WTC11 (cell line): ENCODE data around the gene MED13. TPM values are rescaled to one million over a fixed set of nuclear protein-coding genes. Genes with fewer than 3 reads are reported as not detected.

Experiments used
- ATAC-seq: fragments of 200-7000 bp; cut with Tn5 transposase; 2 replicates; pipeline ENCODE4 v1.10.0; 2021; ENCODE audit warnings: mild to moderate bottlenecking, moderate library complexity
- CTCF ChIA-PET: fragments of 300-600 bp; sonication (Branson Sonifier 250); formaldehyde crosslinking; loops from one replicate; lab custom pipeline; 2021; ENCODE audit warnings: antibody characterized with exemption; lab: Charles Lee
- POLR2A ChIA-PET: fragments of 350-600 bp; sonication (Branson Sonifier 250); formaldehyde crosslinking; loops from one replicate; lab custom pipeline; 2021; ENCODE audit warnings: antibody characterized with exemption; lab: Charles Lee
- DNase-seq: peaks from one replicate; pipeline ENCODE4 v3.0.0; 2021; ENCODE audit warnings: low spot score
- H3K27ac Mint-ChIP-seq: 2 replicates; pipeline ENCODE4 v1.8.0; 2021; ENCODE audit warnings: mixed read lengths
- H3K27me3 Mint-ChIP-seq: 2 replicates; pipeline ENCODE4 v1.8.0; 2021; ENCODE audit warnings: low read depth, mild to moderate bottlenecking, moderate library complexity, mixed read lengths
- H3K36me3 Mint-ChIP-seq: 2 replicates; pipeline ENCODE4 v1.8.0; 2021; ENCODE audit warnings: mixed read lengths
- H3K4me1 Mint-ChIP-seq: 2 replicates; pipeline ENCODE4 v1.8.0; 2022; ENCODE audit warnings: mixed read lengths
- H3K4me3 Mint-ChIP-seq: 2 replicates; pipeline ENCODE4 v1.8.0; 2021; ENCODE audit warnings: mild to moderate bottlenecking, moderate library complexity, mixed read lengths
- H3K9me3 Mint-ChIP-seq: 2 replicates; pipeline ENCODE4 v1.8.0; 2021; ENCODE audit warnings: mixed read lengths
- ATF3 ChIP-seq: sonication (generic); formaldehyde crosslinking; conservative IDR thresholded peaks from 2 replicates; pipeline ENCODE4 v1.8.1; 2022; ENCODE audit warnings: mild to moderate bottlenecking, missing genetic modification reagents
- CTCF ChIP-seq: fragments of 200-600 bp; IDR thresholded peaks from 2 replicates; pipeline ENCODE4 v1.8.0; 2022; ENCODE audit warnings: antibody characterized with exemption
- EMX1 ChIP-seq: fragments of 250-450 bp; sonication (Bioruptor Pico); IDR thresholded peaks from 2 replicates; pipeline ENCODE4 v1.8.0; 2021; ENCODE audit warnings: mild to moderate bottlenecking
- ETV6 ChIP-seq: sonication (generic); formaldehyde crosslinking; IDR thresholded peaks from 2 replicates; pipeline ENCODE4 v1.8.1; 2022; ENCODE audit warnings: mild to moderate bottlenecking, missing genetic modification reagents
- FOXK1 ChIP-seq: sonication (generic); formaldehyde crosslinking; IDR thresholded peaks from 2 replicates; pipeline ENCODE4 v1.8.0; 2022; ENCODE audit warnings: mild to moderate bottlenecking, moderate library complexity, missing genetic modification reagents
- MXD4 ChIP-seq: fragments of 250-450 bp; sonication (Bioruptor Pico); IDR thresholded peaks from 2 replicates; pipeline ENCODE4 v1.8.0; 2021; ENCODE audit warnings: mild to moderate bottlenecking, moderate library complexity, borderline replicate concordance
- NFATC4 ChIP-seq: fragments of 250-450 bp; sonication (Bioruptor Pico); IDR thresholded peaks from 2 replicates; pipeline ENCODE4 v1.9.0; 2021; ENCODE audit warnings: mild to moderate bottlenecking
- NFYB ChIP-seq: sonication (generic); formaldehyde crosslinking; conservative IDR thresholded peaks from 2 replicates; pipeline ENCODE4 v1.8.0; 2022; ENCODE audit warnings: low read depth, missing genetic modification reagents
- OVOL2 ChIP-seq: fragments of 250-450 bp; sonication (Bioruptor Pico); IDR thresholded peaks from 2 replicates; pipeline ENCODE4 v1.9.0; 2021; ENCODE audit warnings: mild to moderate bottlenecking, borderline replicate concordance
- PRRX2 ChIP-seq: fragments of 250-450 bp; sonication (Bioruptor Pico); IDR thresholded peaks from 2 replicates; pipeline ENCODE4 v1.8.0; 2021; ENCODE audit warnings: mild to moderate bottlenecking
- RELA ChIP-seq: sonication (generic); formaldehyde crosslinking; IDR thresholded peaks from 2 replicates; pipeline ENCODE4 v1.8.1; 2022; ENCODE audit warnings: missing genetic modification reagents, mild to moderate bottlenecking, borderline replicate concordance
- RORB ChIP-seq: fragments of 250-450 bp; sonication (Bioruptor Pico); IDR thresholded peaks from 2 replicates; pipeline ENCODE4 v1.9.0; 2021; ENCODE audit warnings: mild to moderate bottlenecking
- SOX15 ChIP-seq: fragments of 250-450 bp; sonication (Bioruptor Pico); IDR thresholded peaks from 2 replicates; pipeline ENCODE4 v1.9.0; 2021; ENCODE audit warnings: mild to moderate bottlenecking
- TCF7 ChIP-seq: sonication (generic); formaldehyde crosslinking; IDR thresholded peaks from 2 replicates; pipeline ENCODE4 v1.8.0; 2022; ENCODE audit warnings: mild to moderate bottlenecking, low read depth, missing genetic modification reagents, moderate library complexity
- TEAD4 ChIP-seq: sonication (generic); formaldehyde crosslinking; IDR thresholded peaks from 2 replicates; pipeline ENCODE4 v1.8.0; 2022; ENCODE audit warnings: mild to moderate bottlenecking, missing genetic modification reagents
- ZBTB21 ChIP-seq: sonication (generic); formaldehyde crosslinking; IDR thresholded peaks from 2 replicates; pipeline ENCODE4 v1.8.1; 2023; ENCODE audit warnings: mild to moderate bottlenecking, missing genetic modification reagents, borderline replicate concordance
- ZNF138 ChIP-seq: sonication (generic); formaldehyde crosslinking; conservative IDR thresholded peaks from 2 replicates; pipeline ENCODE4 v1.8.1; 2022; ENCODE audit warnings: mild to moderate bottlenecking, moderate library complexity, missing genetic modification reagents
- ZNF263 ChIP-seq: sonication (generic); formaldehyde crosslinking; IDR thresholded peaks from 2 replicates; pipeline ENCODE4 v1.8.1; 2022; ENCODE audit warnings: low read depth, mild to moderate bottlenecking, moderate library complexity, missing genetic modification reagents
- ZNF317 ChIP-seq: sonication (generic); formaldehyde crosslinking; IDR thresholded peaks from 2 replicates; pipeline ENCODE4 v1.8.1; 2023; ENCODE audit warnings: low read depth, mild to moderate bottlenecking, moderate library complexity, missing genetic modification reagents, borderline replicate concordance
- ZNF396 ChIP-seq: fragments of 250-450 bp; sonication (Bioruptor Pico); IDR thresholded peaks from 2 replicates; pipeline ENCODE4 v1.8.0; 2021; ENCODE audit warnings: mild to moderate bottlenecking, moderate library complexity, borderline replicate concordance
- ZNF416 ChIP-seq: fragments of 250-450 bp; sonication (Bioruptor Pico); IDR thresholded peaks from 2 replicates; pipeline ENCODE4 v1.9.0; 2021; ENCODE audit warnings: mild to moderate bottlenecking, inconsistent platforms
- ZNF423 ChIP-seq: fragments of 250-450 bp; sonication (Bioruptor Pico); IDR thresholded peaks from 2 replicates; pipeline ENCODE4 v2.1.2; 2022; ENCODE audit warnings: mild to moderate bottlenecking, moderate library complexity
- ZNF425 ChIP-seq: fragments of 250-450 bp; sonication (Bioruptor Pico); conservative IDR thresholded peaks from 2 replicates; pipeline ENCODE4 v1.9.0; 2021; ENCODE audit warnings: mild to moderate bottlenecking
- total RNA-seq: library from RNA; stranded (reverse); gene quantifications from 3 replicates; pipeline ENCODE4 v1.2.3, GENCODE V29; 2021
- TF ChIP-seq, protein P1 (sequence below): sonication (generic); formaldehyde crosslinking; IDR thresholded peaks from 2 replicates; pipeline ENCODE4 v1.8.0; 2022; ENCODE audit warnings: mild to moderate bottlenecking, missing genetic modification reagents
- TF ChIP-seq, protein P2 (sequence below): fragments of 250-450 bp; sonication (Bioruptor Pico); IDR thresholded peaks from 2 replicates; pipeline ENCODE4 v2.1.2; 2022; ENCODE audit warnings: mild to moderate bottlenecking, moderate library complexity

The MED13 gene
- total RNA-seq, 1 experiment from 2014 or later = 39.7 TPM

DNA sequence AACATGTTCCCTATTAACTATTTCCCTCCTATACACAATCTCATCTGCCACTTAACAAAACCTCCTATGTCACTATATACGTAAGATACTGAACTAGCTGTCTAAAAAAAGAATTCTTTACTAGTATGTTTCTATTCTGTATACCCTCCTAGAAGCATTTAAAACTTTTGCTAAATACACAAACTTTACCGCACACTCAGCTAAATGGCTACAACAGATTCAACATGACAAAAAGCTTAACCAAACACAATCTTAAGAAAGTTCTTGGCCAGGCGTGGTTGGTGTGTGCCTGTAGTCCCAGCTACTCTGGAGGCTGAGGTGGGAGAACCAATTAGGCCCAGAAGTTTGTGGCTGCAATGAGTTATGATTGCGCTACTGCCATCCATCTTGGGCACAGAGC lies 20.0 kb downstream of the MED13 start:
- no peak overlapping the region for H3K4me3 Mint-ChIP-seq
- CTCF ChIA-PET = no interaction called here
- no peak overlapping the region for H3K27ac Mint-ChIP-seq
- ATAC-seq (no peak), DNase-seq (no peak)
- H3K9me3 Mint-ChIP-seq = no peaks in the 10 kb centered on the region
- no peaks in the 10 kb centered on the region for H3K4me1 Mint-ChIP-seq
- TF ChIP-seq, protein P1, sequence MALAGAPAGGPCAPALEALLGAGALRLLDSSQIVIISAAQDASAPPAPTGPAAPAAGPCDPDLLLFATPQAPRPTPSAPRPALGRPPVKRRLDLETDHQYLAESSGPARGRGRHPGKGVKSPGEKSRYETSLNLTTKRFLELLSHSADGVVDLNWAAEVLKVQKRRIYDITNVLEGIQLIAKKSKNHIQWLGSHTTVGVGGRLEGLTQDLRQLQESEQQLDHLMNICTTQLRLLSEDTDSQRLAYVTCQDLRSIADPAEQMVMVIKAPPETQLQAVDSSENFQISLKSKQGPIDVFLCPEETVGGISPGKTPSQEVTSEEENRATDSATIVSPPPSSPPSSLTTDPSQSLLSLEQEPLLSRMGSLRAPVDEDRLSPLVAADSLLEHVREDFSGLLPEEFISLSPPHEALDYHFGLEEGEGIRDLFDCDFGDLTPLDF = no peak
- TF ChIP-seq ZBTB21 (CRISPR knock-in tag) (no peak), TEAD4 (CRISPR knock-in tag) (no peak), ZNF425 (no peak), OVOL2 (no peak), FOXK1 (CRISPR knock-in tag) (no peak), ZNF423 (CRISPR knock-in tag) (no peak), MXD4 (CRISPR knock-in tag) (no peak), ZNF396 (CRISPR knock-in tag) (no peak), ZNF416 (CRISPR knock-in tag) (no peak), SOX15 (no peak), EMX1 (CRISPR knock-in tag) (no peak), RELA (CRISPR knock-in tag) (no peak), ATF3 (CRISPR knock-in tag) (no peak), CTCF (no peak), ETV6 (CRISPR knock-in tag) (no peak), ZNF138 (no peak)
- no peaks in the 10 kb centered on the region for H3K27me3 Mint-ChIP-seq
- H3K36me3 Mint-ChIP-seq = peaks cover 38% of the 10 kb centered on the region
- POLR2A ChIA-PET = interaction anchor here (0.5 kb wide), 1 partner anchor 13 kb away, joined by 6 read pairs; no protein-coding TSS in a partner anchor

- no peaks in the 10 kb centered on the region for H3K9me3 Mint-ChIP-seq
- ChIA-PET CTCF (interaction anchor here (1.0 kb wide), 1 partner anchor 66 kb away, joined by 3 read pairs; no protein-coding TSS in a partner anchor), POLR2A (interaction anchor here (0.5 kb wide), 1 partner anchor 17 kb away, joined by 5 read pairs; no protein-coding TSS in a partner anchor)
- DNase-seq (no peak), ATAC-seq (no peak)
- no peak overlapping the region for H3K27ac Mint-ChIP-seq
- peaks cover 33% of the 10 kb centered on the region for H3K36me3 Mint-ChIP-seq
- H3K4me3 Mint-ChIP-seq = no peak overlapping the region
- TF ChIP-seq, protein P2, sequence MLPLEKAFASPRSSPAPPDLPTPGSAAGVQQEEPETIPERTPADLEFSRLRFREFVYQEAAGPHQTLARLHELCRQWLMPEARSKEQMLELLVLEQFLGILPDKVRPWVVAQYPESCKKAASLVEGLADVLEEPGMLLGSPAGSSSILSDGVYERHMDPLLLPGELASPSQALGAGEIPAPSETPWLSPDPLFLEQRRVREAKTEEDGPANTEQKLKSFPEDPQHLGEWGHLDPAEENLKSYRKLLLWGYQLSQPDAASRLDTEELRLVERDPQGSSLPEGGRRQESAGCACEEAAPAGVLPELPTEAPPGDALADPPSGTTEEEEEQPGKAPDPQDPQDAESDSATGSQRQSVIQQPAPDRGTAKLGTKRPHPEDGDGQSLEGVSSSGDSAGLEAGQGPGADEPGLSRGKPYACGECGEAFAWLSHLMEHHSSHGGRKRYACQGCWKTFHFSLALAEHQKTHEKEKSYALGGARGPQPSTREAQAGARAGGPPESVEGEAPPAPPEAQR = no peak
- TF ChIP-seq ZNF263 (CRISPR knock-in tag) (no peak), RORB (CRISPR knock-in tag) (no peak), FOXK1 (CRISPR knock-in tag) (no peak), EMX1 (CRISPR knock-in tag) (no peak), TCF7 (CRISPR knock-in tag) (no peak), NFYB (CRISPR knock-in tag) (no peak), PRRX2 (CRISPR knock-in tag) (no peak), RELA (CRISPR knock-in tag) (no peak), ZBTB21 (CRISPR knock-in tag) (no peak), ZNF317 (CRISPR knock-in tag) (no peak), NFATC4 (CRISPR knock-in tag) (no peak)
- H3K4me1 Mint-ChIP-seq = no peaks in the 10 kb centered on the region
- no peaks in the 10 kb centered on the region for H3K27me3 Mint-ChIP-seq
Observed at GRCh38 chr17:62043602-62044001, 21.5 kb downstream of the MED13 start.
